Muscle of arm (tissue), 12 donors: Measurements from ENCODE around the gene DISP2. TPM values are rescaled to one million over a fixed set of nuclear protein-coding genes. Genes with fewer than 3 reads are reported as not detected.

Experiments used
- DNase-seq: peaks from one replicate; pipeline ENCODE4 v3.0.0-alpha.2; 2013
- polyA plus RNA-seq, 12 donors: library from polyadenylated mRNA; unstranded; fragments of 120-200 nt; gene quantifications; one replicate each; pipeline ENCODE4 v1.2.1, GENCODE V29; 2013; ENCODE audit not compliant: insufficient read length in 12 of 12

The DISP2 gene
- polyA plus RNA-seq, 12 donors: 0.27 to 2.7 (median 1.1) TPM; not detected in 2

GRCh38 chr15:40358471-40359353, 693 bp downstream of the DISP2 start:
- DNase-seq: no peak

- no peak for DNase-seq
These were observed 2.0 kb downstream of the DISP2 start for GRCh38 chr15:40360015-40360414.

DNA sequence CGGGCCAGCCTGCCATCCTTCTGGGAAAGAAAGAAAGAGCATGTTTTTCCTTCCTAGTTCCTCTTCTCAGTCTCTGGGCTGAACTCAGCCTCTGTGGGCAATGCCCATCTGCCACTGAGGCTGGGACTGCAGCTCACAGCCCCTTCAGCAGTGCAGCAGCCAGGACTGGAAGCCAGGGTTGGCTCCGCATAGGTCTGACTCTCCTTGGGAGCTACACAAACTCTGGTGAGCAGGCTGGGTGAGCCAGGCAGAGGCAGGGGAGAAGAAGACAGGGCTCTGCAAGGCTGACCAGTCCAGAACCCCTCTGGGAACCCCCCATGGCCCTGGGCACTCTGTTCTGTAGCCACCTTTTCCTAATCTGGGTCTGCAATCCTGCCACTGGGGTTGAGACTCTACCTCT, 3.6 kb downstream of the DISP2 start:
- DNase-seq: no peak

- no peak for DNase-seq
These were observed 5.6 kb downstream of the DISP2 start for GRCh38 chr15:40363611-40364010.

DNA sequence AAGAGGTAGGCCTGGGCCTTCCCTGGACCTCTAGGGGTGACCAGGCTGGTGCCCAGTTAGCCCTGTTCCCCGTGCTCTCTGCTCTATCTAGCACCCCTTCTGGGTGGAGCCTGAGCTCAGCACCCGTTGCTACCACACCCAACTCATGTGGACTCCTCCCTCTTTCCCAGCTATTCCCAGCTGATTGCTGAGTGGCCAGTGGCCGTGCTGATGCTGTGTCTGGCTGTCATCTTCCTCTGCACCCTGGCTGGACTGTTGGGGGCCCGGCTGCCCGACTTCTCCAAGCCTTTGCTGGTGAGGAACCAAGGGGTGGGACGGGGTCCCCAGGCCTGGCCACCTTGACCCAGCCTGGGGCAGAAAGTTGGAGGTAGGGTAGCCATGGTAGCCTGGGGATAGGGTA, 6.2 kb downstream of the DISP2 start:
- no peak for DNase-seq

DNA sequence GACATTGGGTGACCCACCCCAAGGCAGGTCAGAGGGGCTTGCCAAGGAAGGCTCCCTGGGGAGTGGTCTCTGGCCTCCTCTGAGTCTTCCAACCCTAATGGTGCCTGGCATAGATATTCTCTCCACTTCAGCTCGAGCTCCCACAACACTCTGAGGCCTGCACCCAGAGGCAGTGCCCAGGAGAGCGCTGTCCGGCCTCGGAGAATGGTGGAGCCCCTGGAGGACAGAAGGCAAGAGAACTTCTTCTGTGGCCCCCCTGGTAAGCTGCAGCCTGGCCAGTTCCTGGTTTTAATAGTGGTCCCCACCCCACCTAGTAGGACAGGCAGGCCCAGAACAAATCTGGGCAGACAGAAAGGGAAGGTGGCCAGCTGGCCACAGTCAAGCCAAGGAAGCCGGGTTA, 7.0 kb downstream of the DISP2 start:
- no peak for DNase-seq

GRCh38 chr15:40365624-40366456, 7.8 kb downstream of the DISP2 start:
- DNase-seq: no peak

- no peak for DNase-seq
These were observed 8.7 kb downstream of the DISP2 start for GRCh38 chr15:40366457-40367370.

- DNase-seq: no peak
These were observed 9.3 kb downstream of the DISP2 start for GRCh38 chr15:40367371-40367685.

DNA sequence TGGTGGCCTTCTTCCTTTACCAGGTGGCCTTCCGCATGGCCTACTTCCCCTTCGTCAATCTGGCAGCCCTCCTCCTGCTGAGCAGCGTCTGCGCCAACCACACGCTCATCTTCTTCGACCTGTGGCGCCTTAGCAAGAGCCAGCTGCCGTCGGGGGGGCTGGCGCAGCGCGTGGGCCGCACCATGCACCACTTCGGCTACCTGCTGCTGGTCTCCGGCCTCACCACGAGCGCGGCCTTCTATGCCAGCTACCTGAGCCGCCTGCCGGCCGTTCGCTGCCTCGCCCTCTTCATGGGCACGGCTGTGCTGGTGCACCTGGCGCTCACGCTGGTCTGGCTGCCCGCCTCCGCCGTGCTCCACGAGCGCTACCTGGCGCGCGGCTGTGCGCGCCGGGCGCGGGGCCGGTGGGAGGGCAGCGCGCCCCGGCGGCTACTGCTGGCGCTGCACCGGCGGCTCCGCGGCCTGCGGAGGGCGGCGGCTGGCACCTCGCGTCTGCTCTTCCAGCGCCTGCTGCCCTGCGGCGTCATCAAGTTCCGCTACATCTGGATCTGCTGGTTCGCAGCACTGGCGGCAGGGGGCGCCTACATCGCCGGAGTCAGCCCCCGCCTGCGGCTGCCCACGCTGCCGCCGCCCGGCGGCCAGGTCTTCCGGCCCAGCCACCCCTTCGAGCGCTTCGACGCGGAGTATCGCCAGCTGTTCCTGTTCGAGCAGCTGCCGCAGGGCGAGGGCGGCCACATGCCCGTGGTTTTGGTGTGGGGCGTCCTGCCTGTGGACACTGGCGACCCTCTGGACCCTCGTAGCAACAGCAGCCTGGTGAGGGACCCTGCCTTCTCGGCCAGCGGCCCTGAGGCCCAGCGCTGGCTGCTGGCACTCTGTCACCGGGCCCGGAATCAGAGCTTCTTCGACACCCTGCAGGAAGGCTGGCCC, 9.9 kb downstream of the DISP2 start:
- DNase-seq: peak; percentile 76

GRCh38 chr15:40368719-40369473, 10.9 kb downstream of the DISP2 start:
- no peak for DNase-seq

DNA sequence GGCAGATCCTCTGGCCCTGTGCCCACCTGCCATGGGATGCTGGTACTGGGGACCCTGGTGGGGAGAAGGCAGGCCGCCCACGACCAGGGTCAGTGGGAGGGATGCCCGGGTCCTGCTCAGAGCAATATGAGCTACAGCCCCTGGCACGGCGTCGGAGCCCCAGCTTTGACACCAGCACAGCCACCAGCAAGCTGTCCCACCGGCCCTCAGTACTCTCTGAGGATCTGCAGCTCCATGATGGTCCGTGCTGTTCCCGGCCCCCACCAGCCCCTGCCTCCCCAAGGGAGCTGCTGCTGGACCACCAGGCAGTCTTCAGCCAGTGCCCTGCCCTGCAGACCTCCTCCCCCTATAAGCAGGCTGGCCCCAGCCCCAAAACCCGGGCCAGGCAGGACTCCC, 11.5 kb downstream of the DISP2 start:
- no peak for DNase-seq

GRCh38 chr15:40369971-40370370, 12.0 kb downstream of the DISP2 start:
- DNase-seq: no peak

DNA sequence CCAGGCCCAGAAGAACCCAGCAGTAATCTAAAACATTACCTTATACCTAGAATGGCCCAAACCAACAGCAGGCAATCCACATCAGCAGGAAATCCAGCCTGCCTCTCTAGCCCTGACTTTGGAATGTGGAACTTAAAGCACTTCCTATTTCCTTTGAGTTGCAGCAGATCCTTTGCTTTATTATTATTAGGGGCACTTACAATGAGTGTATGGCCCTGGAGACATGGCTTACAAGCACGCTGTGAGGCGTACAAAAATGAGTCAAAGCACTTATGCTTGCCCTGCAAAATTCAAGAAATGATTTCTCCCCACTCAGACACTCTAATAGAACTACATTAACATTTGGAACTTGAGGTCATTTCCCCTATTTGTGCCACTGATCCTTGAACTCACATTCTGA, 15.0 kb downstream of the DISP2 start:
- DNase-seq: no peak

DNA sequence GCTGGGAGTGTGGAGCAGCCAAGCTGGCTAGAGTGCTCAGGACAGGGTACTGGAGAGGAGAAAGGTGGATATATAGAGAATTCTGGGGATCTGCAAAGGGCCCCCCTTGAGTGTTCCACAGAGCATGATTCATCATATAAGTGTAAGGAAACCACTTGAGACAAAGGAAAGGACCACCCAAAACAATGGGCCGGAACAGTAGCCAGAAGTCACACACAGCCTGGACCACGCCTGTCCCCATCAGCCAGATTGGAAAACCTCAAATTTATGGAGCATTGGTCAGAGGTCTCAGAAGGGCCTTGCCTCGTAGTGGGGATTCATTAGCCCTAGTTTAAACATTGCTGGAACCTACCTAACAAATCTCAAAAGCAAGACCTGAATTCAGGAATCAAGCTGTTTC, 19.6 kb downstream of the DISP2 start:
- no peak for DNase-seq

DNA sequence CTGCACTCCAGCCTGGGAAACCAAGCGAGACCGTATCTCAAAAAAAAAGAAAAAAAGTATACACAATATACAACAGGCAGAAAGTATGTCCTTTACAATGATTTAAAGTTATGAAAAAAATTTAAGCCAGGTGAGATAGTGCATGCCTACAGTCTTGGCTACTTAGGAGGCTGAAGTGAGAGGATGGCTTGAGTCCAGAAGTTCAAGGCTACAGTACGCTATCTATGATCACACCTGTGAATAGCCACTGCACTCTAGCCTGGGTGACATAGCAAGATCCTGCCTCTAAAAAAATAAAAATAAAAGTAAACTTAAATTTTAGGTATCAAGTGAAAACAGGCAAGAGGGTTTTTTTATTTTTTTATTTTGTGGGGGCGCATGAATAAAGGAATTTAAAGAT, 21.4 kb downstream of the DISP2 start:
- no peak for DNase-seq

DNA sequence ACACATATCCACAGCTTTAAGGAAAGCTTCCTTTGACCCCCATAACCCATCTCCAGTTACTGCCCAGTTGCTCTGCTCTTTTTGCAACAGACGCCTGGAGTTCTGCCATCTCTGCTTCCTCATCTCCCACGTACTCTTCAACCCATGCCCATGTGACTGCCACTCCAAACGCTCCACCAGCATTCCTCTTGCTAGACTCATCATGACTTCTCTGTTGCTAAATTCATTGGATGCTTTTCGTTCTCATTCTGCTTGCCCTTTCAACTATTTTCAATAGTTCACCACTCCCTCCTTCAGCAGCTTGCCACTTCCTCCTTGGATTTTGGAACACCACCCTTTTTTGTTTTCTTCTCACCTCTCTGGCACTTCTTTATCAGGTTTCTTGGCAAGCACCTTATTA, 21.8 kb downstream of the DISP2 start:
- DNase-seq: no peak

DNA sequence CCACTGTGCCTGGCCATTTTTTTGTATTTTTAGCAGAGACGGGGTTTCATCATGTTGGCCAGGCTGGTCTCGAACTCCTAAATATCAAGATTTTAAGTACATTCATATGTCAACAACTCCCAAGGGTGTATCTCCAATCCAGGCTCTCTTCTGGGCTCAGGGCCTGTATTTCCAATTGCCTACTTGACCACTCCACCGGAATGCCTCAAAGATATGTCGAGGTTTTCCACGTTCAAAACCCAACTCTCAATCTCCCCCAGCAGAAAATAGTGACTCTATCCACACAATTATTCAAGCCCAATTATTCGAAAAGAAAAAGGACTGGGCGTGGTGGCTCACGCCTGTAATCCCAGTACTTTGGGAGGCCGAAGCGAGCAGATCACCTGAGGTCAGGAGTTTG, 22.6 kb downstream of the DISP2 start:
- DNase-seq: no peak

- DNase-seq: no peak
These were observed 24.0 kb downstream of the DISP2 start for GRCh38 chr15:40381818-40382529.
